ENCODE results near the gene FAM222B. TPM values are rescaled to one million over a fixed set of nuclear protein-coding genes. Genes with fewer than 3 reads are reported as not detected.

FAM222B gene
- total RNA-seq, 1 donor from 2014 or later, result 37.9 TPM

DNA sequence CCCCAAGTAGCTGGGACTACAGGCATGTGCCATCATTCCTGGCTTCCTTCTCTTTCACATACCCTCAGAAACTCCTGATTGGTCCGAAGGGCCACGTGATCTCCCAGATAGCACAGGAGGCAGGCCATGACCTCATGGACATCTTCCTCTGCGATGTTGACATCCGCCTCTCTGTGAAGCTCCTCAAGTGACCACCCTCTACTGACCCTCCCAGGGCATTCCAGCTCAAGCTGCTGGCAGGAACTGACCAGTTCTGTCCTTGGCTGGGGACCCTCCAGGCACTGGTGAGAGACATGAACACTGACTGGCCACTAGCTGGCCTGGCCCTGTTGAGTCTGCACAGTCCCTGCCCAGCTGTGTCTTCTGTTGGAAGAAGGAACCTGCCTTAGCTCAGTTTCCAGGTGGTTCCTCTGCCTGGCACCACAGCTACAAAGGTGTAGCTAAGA is 17.8 kb upstream of the FAM222B start:
- DNase-seq (ENCODE audit: low spot score in 2 of 2, unreplicated experiment in 2 of 2), result no peak
- peaks cover 4% of the 10 kb centered on the region for H3K4me1 Mint-ChIP-seq
- no peaks in the 10 kb centered on the region for H3K27me3 Mint-ChIP-seq (ENCODE audit: low read depth)
- H3K36me3 Mint-ChIP-seq, result peaks cover 13% of the 10 kb centered on the region
- no peak overlapping the region for H3K27ac Mint-ChIP-seq
- no peaks in the 10 kb centered on the region for H3K9me3 Mint-ChIP-seq
- H3K4me3 Mint-ChIP-seq, result no peak overlapping the region
- no peak for TF ChIP-seq CTCF (IDR thresholded peaks at IDR 0.05; ENCODE audit: unreplicated experiment)

DNA sequence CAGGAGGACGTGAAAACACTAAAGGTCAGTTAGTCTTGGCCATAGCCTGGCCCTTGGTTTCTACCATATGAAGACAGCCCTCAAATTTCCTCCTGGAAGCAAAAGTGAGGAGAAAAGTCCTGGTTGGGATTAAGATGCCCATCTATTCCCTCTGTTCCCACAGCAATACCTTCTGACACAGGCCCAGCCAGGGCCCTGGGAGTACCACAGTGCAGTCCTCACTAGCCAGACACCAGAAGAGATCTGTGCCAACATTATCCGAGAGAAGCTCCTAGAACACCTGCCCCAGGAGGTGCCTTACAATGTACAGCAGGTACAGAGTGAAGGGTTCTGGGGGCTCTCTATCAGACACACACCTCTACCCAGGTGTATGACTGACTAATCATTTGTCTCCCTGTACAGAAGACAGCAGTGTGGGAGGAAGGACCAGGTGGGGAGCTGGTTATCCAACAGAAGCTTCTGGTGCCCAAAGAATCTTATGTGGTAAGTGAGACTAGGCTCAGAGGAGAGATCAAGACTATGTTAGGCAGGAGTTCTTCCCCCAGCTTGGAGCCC is 16.3 kb upstream of the FAM222B start:
- Mint-ChIP-seq H3K4me3 (no peak overlapping the region), H3K36me3 (peaks cover 13% of the 10 kb centered on the region), H3K9me3 (no peaks in the 10 kb centered on the region), H3K27ac (no peak overlapping the region), H3K4me1 (peaks cover 12% of the 10 kb centered on the region), H3K27me3 (ENCODE audit: low read depth) (no peaks in the 10 kb centered on the region)
- no peak for DNase-seq (ENCODE audit: low spot score in 2 of 2, unreplicated experiment in 2 of 2)
- no peak for TF ChIP-seq CTCF (IDR thresholded peaks at IDR 0.05; ENCODE audit: unreplicated experiment)

GRCh38 chr17:28857905-28858800 is 15.6 kb upstream of the FAM222B start:
- DNase-seq (ENCODE audit: low spot score in 2 of 2, unreplicated experiment in 2 of 2), result no peak
- no peak overlapping the region for H3K4me3 Mint-ChIP-seq

DNA sequence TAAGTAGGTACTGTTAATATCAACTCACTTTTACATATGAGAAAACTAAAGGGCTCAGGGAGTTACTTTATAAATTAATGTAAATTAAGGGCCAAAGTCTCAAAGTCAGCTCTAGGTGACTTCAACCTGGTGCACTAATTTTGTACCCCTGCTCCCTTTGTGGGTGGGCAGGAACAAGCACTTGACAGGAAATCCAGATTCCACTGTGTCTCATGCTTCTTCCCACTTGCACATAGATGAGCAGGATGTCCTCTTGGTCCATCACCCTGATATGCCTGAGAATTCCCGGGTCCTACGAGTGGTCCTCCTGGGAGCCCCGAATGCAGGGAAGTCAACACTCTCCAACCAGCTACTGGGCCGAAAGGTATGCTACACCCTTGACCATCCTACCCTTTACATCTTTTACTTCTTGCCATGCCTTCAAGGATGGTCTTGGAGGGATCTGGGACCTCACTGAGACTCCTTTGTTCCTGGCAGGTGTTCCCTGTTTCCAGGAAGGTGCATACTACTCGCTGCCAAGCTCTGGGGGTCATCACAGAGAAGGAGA is 13.5 kb upstream of the FAM222B start:
- H3K27ac Mint-ChIP-seq, result no peak overlapping the region
- peaks cover 12% of the 10 kb centered on the region for H3K4me1 Mint-ChIP-seq
- H3K9me3 Mint-ChIP-seq, result no peaks in the 10 kb centered on the region

More at GRCh38 chr17:28857905-28858800, 15.6 kb upstream of the FAM222B start:
- TF ChIP-seq CTCF (IDR thresholded peaks at IDR 0.05; ENCODE audit: unreplicated experiment), result no peak
- peaks cover 12% of the 10 kb centered on the region for H3K4me1 Mint-ChIP-seq
- H3K36me3 Mint-ChIP-seq, result peaks cover 13% of the 10 kb centered on the region
- H3K9me3 Mint-ChIP-seq, result no peaks in the 10 kb centered on the region
- no peaks in the 10 kb centered on the region for H3K27me3 Mint-ChIP-seq (ENCODE audit: low read depth)
- H3K27ac Mint-ChIP-seq, result no peak overlapping the region

GRCh38 chr17:28855336-28855679 is 12.7 kb upstream of the FAM222B start:
- Mint-ChIP-seq H3K27ac (peak overlapping the region; percentile 94), H3K4me3 (peak overlapping the region; percentile 92), H3K9me3 (no peaks in the 10 kb centered on the region), H3K36me3 (peaks cover 12% of the 10 kb centered on the region), H3K27me3 (ENCODE audit: low read depth) (no peaks in the 10 kb centered on the region), H3K4me1 (peaks cover 12% of the 10 kb centered on the region)
- DNase-seq (ENCODE audit: low spot score in 2 of 2, unreplicated experiment in 2 of 2), result no peak
- TF ChIP-seq CTCF (IDR thresholded peaks at IDR 0.05; ENCODE audit: unreplicated experiment), result no peak

More for the DNA sequence above, 13.5 kb upstream of the FAM222B start:
- DNase-seq (ENCODE audit: low spot score in 2 of 2, unreplicated experiment in 2 of 2), result no peak
- Mint-ChIP-seq H3K36me3 (peaks cover 12% of the 10 kb centered on the region), H3K4me3 (peak overlapping the region; percentile 92), H3K27me3 (ENCODE audit: low read depth) (no peaks in the 10 kb centered on the region)
- no peak for TF ChIP-seq CTCF (IDR thresholded peaks at IDR 0.05; ENCODE audit: unreplicated experiment)

Data from mesothelial cell of epicardium (in vitro differentiated cells).